IPS DF 19.7 (cell line): ENCODE measurements around the gene SNX6.
"Not testable (repeated sequence)": the region's sequence is repeated elsewhere in the genome, so short reads cannot be mapped to it uniquely, and the experiment has no call there.

Source experiments
- DNase-seq: peaks from one replicate; pipeline ENCODE4 v3.0.0-alpha.2; 2013; ENCODE audit warnings: low read depth, low spot score

The SNX6 gene

GRCh38 chr14:34521071-34521470 lies 108.9 kb downstream of the SNX6 start:
- DNase-seq: not testable (repeated sequence)

- not testable (repeated sequence) for DNase-seq
Observed at GRCh38 chr14:34520304-34520970, 109.5 kb downstream of the SNX6 start.
